ENCODE measurements around the gene NSDHL.

The NSDHL gene

GRCh38 chrX:152869972-152870371 is 39.1 kb downstream of the NSDHL start:
- H3K27ac ChIP-seq, result no peak overlapping the region
- no peak for TF ChIP-seq ZFX (IDR thresholded peaks at IDR 0.05; ENCODE audit: borderline replicate concordance)
- TF ChIP-seq, protein P1, sequence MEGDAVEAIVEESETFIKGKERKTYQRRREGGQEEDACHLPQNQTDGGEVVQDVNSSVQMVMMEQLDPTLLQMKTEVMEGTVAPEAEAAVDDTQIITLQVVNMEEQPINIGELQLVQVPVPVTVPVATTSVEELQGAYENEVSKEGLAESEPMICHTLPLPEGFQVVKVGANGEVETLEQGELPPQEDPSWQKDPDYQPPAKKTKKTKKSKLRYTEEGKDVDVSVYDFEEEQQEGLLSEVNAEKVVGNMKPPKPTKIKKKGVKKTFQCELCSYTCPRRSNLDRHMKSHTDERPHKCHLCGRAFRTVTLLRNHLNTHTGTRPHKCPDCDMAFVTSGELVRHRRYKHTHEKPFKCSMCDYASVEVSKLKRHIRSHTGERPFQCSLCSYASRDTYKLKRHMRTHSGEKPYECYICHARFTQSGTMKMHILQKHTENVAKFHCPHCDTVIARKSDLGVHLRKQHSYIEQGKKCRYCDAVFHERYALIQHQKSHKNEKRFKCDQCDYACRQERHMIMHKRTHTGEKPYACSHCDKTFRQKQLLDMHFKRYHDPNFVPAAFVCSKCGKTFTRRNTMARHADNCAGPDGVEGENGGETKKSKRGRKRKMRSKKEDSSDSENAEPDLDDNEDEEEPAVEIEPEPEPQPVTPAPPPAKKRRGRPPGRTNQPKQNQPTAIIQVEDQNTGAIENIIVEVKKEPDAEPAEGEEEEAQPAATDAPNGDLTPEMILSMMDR (IDR thresholded peaks at IDR 0.05), result no peak

- H3K27ac ChIP-seq, result no peak overlapping the region
- TF ChIP-seq, protein P1 (IDR thresholded peaks at IDR 0.05), result no peak
- TF ChIP-seq ZFX (IDR thresholded peaks at IDR 0.05; ENCODE audit: borderline replicate concordance), result no peak
Measured at GRCh38 chrX:152871260-152871659, 40.4 kb downstream of the NSDHL start.

DNA sequence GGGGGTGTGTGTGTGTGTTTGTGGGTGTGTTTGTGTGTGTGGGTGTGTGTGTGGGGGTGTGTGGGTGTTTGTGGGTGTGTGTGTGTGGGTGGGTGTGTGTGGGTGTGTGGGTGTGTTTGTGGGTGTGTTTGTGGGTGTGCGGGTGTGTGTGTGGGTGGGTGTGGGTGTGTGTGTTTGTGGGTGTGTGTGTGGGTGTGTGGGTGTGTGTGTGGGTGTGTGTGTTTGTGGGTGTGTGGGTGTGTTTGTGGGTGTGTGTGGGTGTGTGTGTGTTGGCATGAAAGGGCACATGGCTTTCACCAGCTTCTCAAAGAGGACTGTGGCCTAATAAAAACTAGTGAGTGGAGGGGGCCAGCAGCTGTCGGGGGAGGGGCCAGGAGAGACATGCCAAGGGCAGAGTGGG is 41.7 kb downstream of the NSDHL start:
- no peak for TF ChIP-seq ZFX (IDR thresholded peaks at IDR 0.05; ENCODE audit: borderline replicate concordance)
- TF ChIP-seq, protein P1 (IDR thresholded peaks at IDR 0.05), result no peak
- H3K27ac ChIP-seq, result no peak overlapping the region

- TF ChIP-seq, protein P1 (IDR thresholded peaks at IDR 0.05), result no peak
- no peak for TF ChIP-seq ZFX (IDR thresholded peaks at IDR 0.05; ENCODE audit: borderline replicate concordance)
- H3K27ac ChIP-seq, result no peak overlapping the region
Measured at GRCh38 chrX:152873361-152873760, 42.5 kb downstream of the NSDHL start.

DNA sequence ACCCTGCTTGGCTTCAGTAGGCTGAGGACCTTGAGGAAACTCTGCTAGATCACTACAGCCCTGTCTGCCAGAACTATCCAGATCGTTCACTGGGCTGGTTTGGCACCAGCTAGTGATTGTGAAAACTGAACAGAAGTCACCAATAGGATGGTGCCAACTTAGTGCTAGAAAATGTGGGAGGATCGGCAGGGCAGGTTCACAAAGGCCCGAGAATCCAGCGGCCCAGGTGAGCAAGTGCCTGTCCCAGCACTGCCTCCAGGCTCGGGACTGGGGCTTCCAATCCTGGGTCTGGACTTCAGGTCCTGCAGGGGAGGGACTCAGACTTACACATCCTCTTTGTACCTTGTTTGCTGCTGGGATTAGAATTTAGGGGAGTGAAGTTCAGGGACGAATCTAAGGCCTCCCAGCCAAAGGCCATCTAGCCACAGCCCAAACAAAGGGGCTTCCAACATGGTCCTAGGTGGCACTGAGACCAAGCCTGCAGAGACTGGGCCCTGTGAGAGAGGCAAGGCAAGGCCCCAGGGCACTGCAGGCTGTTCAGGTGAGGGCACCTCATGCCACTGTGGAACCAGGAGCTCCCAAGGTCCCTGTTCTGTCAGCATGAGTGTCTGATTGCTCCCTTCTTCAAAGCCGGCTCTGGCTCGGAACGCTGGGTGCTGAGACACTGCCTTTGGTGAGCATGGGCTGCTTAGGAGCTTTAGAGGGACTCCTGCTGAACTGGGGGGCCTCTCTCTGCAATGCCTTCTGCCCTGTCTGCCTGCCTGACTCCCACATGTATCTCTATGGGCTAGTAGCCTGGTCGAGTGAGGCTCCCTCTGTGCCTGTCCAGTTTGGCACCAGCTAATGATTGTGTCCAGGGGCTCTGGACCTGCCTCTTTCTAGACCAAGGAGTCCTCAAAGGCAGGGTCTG is 46.3 kb downstream of the NSDHL start:
- no peak overlapping the region for H3K27ac ChIP-seq
- TF ChIP-seq, protein P1 (IDR thresholded peaks at IDR 0.05), result no peak
- no peak for TF ChIP-seq ZFX (IDR thresholded peaks at IDR 0.05; ENCODE audit: borderline replicate concordance)

GRCh38 chrX:152878976-152879755 is 48.3 kb downstream of the NSDHL start:
- TF ChIP-seq ZFX (IDR thresholded peaks at IDR 0.05; ENCODE audit: borderline replicate concordance), result no peak
- TF ChIP-seq, protein P1 (IDR thresholded peaks at IDR 0.05), result no peak
- H3K27ac ChIP-seq, result no peak overlapping the region
